Renal cortical epithelial cell (primary cell): ENCODE measurements around the gene STEAP2. TPM values are rescaled to one million over a fixed set of nuclear protein-coding genes. Genes with fewer than 3 reads are reported as not detected.
"Not testable (repeated sequence)": the region's sequence is repeated elsewhere in the genome, so short reads cannot be mapped to it uniquely, and the experiment has no call there.

Experiments used
- DNase-seq: peaks from one replicate; pipeline ENCODE4 v3.0.0-alpha.2; 2011; ENCODE audit warnings: low read depth
- total RNA-seq: library from RNA; depleted of rRNA; stranded (reverse); fragments of >200 nt; gene quantifications from 2 replicates; pipeline ENCODE4 v1.2.3, GENCODE V29; 2014

The STEAP2 gene
- total RNA-seq, 1 donor from 2014 or later: 20.2 TPM

- DNase-seq: no peak
These were observed 22.0 kb downstream of the STEAP2 start for GRCh38 chr7:90233569-90233968.

- DNase-seq: no peak
These were observed 25.3 kb downstream of the STEAP2 start for GRCh38 chr7:90236721-90237289.

GRCh38 chr7:90238022-90238421 is 26.5 kb downstream of the STEAP2 start:
- no peak for DNase-seq

GRCh38 chr7:90238583-90238982 is 27.0 kb downstream of the STEAP2 start:
- no peak for DNase-seq

- DNase-seq: no peak
These were observed 27.5 kb downstream of the STEAP2 start for GRCh38 chr7:90239050-90239449.

- no peak for DNase-seq
These were observed 28.2 kb downstream of the STEAP2 start for GRCh38 chr7:90239625-90240228.

GRCh38 chr7:90242369-90243168 is 31.0 kb downstream of the STEAP2 start:
- no peak for DNase-seq

GRCh38 chr7:90243556-90243955 is 32.0 kb downstream of the STEAP2 start:
- no peak for DNase-seq

GRCh38 chr7:90244565-90244908 is 33.0 kb downstream of the STEAP2 start:
- DNase-seq: no peak

- peak; percentile 76 for DNase-seq
These were observed 33.6 kb downstream of the STEAP2 start, which contains the start of gene CFAP69 for GRCh38 chr7:90244909-90245851. Gene CFAP69, plus strand, starts transcription at chr7:90245174. Its CDS starts 251 bp downstream, at chr7:90245425.

GRCh38 chr7:90246171-90246570 is 34.6 kb downstream of the STEAP2 start:
- peak; percentile 44 for DNase-seq

- no peak for DNase-seq
These were observed 37.2 kb downstream of the STEAP2 start for GRCh38 chr7:90248706-90249105.

GRCh38 chr7:90250601-90251303 is 39.2 kb downstream of the STEAP2 start:
- peak; percentile 55 for DNase-seq

- no peak for DNase-seq
These were observed 39.7 kb downstream of the STEAP2 start for GRCh38 chr7:90251304-90251635.

- not testable (repeated sequence) for DNase-seq
These were observed 44.5 kb downstream of the STEAP2 start for GRCh38 chr7:90256011-90256410.

GRCh38 chr7:90256778-90257177 is 45.2 kb downstream of the STEAP2 start:
- DNase-seq: no peak

- DNase-seq: peak; percentile 36
These were observed 49.9 kb downstream of the STEAP2 start for GRCh38 chr7:90261441-90261840.

GRCh38 chr7:90262438-90262837 is 50.9 kb downstream of the STEAP2 start:
- DNase-seq: peak; percentile 53

GRCh38 chr7:90266808-90267207 is 55.3 kb downstream of the STEAP2 start:
- no peak for DNase-seq

GRCh38 chr7:90267263-90267858 is 55.8 kb downstream of the STEAP2 start:
- DNase-seq: no peak

- DNase-seq: no peak
These were observed 57.6 kb downstream of the STEAP2 start for GRCh38 chr7:90269163-90269562.
